Measurements from ENCODE around the gene RTN1.

The RTN1 gene

DNA sequence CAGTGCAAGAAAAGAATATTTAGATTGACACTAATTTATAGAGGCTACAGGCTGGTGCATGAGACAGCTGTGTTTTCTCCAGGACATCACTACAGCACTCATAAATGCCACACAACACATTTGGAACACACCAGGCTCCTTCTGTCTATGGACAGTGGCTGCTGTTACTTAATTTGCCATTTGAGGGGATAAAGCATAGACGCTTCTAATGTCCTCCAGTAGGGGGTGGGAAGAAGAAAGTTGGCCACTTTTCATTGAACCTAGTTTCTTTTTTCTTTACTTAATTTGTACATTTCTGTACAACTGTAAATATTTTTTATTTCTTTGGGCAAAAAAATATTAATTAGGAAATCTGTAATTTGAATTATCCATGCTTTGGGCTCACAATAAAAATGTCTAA, 12.4 kb upstream of the RTN1 start:
- Histone ChIP-seq H3K27me3 (ENCODE audit: insufficient read depth, low read length) (no peaks in the 10 kb centered on the region), H3K9ac (ENCODE audit: low read length) (no peak overlapping the region), H3K79me2 (ENCODE audit: insufficient read depth, low read length) (no peaks in the 10 kb centered on the region), H2AFZ (ENCODE audit: low read length) (no peak overlapping the region), H3K36me3 (ENCODE audit: insufficient read depth, low read length) (no peaks in the 10 kb centered on the region), H3K4me2 (ENCODE audit: low read length) (no peak overlapping the region), H3F3A (ENCODE audit: insufficient read depth, low read length) (no peaks in the 10 kb centered on the region), H3K4me1 (ENCODE audit: insufficient read depth, low read length, severe bottlenecking) (no peaks in the 10 kb centered on the region), H3K9me3 (ENCODE audit: low read length) (no peaks in the 10 kb centered on the region), H3K27ac (ENCODE audit: low read depth, low read length, poor library complexity, severe bottlenecking) (no peak overlapping the region), H4K20me1 (ENCODE audit: insufficient read depth, low read length) (no peaks in the 10 kb centered on the region), H3K9me2 (ENCODE audit: low read depth, low read length) (no peaks in the 10 kb centered on the region), H3K4me3 (ENCODE audit: low read depth, low read length, poor library complexity, severe bottlenecking) (no peak overlapping the region)
- no peak for TF ChIP-seq EZH2 (IDR thresholded peaks at IDR 0.05; ENCODE audit: borderline replicate concordance, low read length)
- peak; percentile 37; the same call in 1 of the 2 replicates for TF ChIP-seq CTCF (IDR thresholded peaks at IDR 0.05; ENCODE audit: low read length)

DNA sequence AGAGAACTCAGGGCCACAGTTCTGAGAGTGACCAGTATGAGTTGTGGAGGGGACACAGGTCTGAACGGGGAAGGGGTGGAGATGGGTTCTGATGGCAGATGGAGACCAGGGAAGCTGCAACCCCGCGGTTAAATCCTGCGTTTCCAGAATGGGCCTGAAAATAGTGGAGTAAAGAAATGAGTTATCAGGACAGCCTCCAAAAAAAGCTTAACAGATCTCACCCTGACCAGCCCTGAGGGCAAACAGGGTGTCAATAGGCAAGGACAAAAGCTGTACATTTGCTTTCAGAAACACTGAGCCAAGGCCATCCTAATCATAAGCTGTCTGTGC, 555 bp upstream of the RTN1 start:
- Histone ChIP-seq H3K79me2 (ENCODE audit: insufficient read depth, low read length) (no peaks in the 10 kb centered on the region), H4K20me1 (ENCODE audit: insufficient read depth, low read length) (no peaks in the 10 kb centered on the region), H2AFZ (ENCODE audit: low read length) (no peak overlapping the region), H3K27ac (ENCODE audit: low read depth, low read length, poor library complexity, severe bottlenecking) (no peak overlapping the region), H3K9me2 (ENCODE audit: low read depth, low read length) (no peaks in the 10 kb centered on the region), H3K9ac (ENCODE audit: low read length) (no peak overlapping the region), H3F3A (ENCODE audit: insufficient read depth, low read length) (no peaks in the 10 kb centered on the region), H3K36me3 (ENCODE audit: insufficient read depth, low read length) (no peaks in the 10 kb centered on the region), H3K4me1 (ENCODE audit: insufficient read depth, low read length, severe bottlenecking) (no peaks in the 10 kb centered on the region), H3K4me2 (ENCODE audit: low read length) (peak overlapping the region; percentile 58), H3K4me3 (ENCODE audit: low read depth, low read length, poor library complexity, severe bottlenecking) (peak overlapping the region; percentile 49), H3K27me3 (ENCODE audit: insufficient read depth, low read length) (0 out of 2 replicates have a peak, but pooled peaks cover 5% of the 10 kb centered on the region), H3K9me3 (ENCODE audit: low read length) (no peaks in the 10 kb centered on the region)
- TF ChIP-seq CTCF (IDR thresholded peaks at IDR 0.05; ENCODE audit: low read length) (no peak), EZH2 (IDR thresholded peaks at IDR 0.05; ENCODE audit: borderline replicate concordance, low read length) (no peak)

DNA sequence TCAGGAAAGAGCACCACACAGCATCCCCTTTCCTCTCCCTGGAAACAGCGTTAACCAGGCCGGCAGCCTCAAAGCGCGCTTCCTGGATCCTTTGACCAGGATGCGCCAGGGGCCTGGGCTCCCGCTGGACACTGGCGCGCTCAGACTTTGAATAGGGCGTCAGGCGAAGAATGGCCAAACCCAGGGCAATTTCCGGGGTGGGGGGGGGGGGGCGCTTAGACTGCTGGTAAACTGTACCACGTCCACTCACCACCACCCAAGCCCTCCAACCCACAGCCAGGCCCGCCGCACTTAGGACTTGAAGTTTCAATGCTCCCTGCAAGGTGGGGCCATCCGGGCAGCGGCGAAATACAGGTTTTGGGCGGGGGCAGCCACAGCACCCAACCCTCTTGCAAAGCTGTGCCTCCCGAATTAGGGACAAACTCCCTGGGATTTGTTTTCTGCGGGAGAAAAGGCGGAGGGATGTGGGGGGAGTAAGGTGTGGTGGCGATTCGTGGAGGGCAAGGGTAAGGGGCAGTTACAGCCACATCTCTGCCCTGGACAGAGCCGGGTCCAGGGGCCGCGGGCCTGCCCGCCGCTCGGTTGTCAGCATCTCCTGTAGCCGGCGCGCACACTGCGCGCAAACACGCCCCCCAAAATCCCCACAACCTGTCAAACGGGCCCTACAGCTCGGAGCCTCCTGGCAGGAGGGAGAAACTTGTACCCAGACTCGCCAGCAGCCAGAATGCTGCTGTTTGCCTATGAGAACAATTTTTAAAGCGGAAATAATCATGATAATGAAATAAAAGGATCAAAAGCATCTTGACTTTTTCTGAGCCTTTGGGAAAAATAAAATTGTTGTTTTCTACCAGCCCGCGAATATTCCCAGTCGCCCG, 958 bp downstream of the RTN1 start:
- H3K36me3 ChIP-seq (ENCODE audit: insufficient read depth, low read length) = no peaks in the 10 kb centered on the region
- no peak for TF ChIP-seq EZH2 (IDR thresholded peaks at IDR 0.05; ENCODE audit: borderline replicate concordance, low read length)
- no peak for TF ChIP-seq CTCF (IDR thresholded peaks at IDR 0.05; ENCODE audit: low read length)
- no peaks in the 10 kb centered on the region for H3F3A ChIP-seq (ENCODE audit: insufficient read depth, low read length)
- peak overlapping the region; percentile 49 for H3K4me3 ChIP-seq (ENCODE audit: low read depth, low read length, poor library complexity, severe bottlenecking)
- peak overlapping the region; percentile 58; the same call in 1 of the 2 replicates for H3K4me2 ChIP-seq (ENCODE audit: low read length)
- H3K9me3 ChIP-seq (ENCODE audit: low read length) = no peaks in the 10 kb centered on the region
- H2AFZ ChIP-seq (ENCODE audit: low read length) = no peak overlapping the region
- H3K27me3 ChIP-seq (ENCODE audit: insufficient read depth, low read length) = 0 out of 2 replicates have a peak, but pooled peaks cover 5% of the 10 kb centered on the region
- H3K79me2 ChIP-seq (ENCODE audit: insufficient read depth, low read length) = no peaks in the 10 kb centered on the region
- H3K9ac ChIP-seq (ENCODE audit: low read length) = no peak overlapping the region
- no peaks in the 10 kb centered on the region for H4K20me1 ChIP-seq (ENCODE audit: insufficient read depth, low read length)
- no peaks in the 10 kb centered on the region for H3K4me1 ChIP-seq (ENCODE audit: insufficient read depth, low read length, severe bottlenecking)
- no peak overlapping the region for H3K27ac ChIP-seq (ENCODE audit: low read depth, low read length, poor library complexity, severe bottlenecking)
- no peaks in the 10 kb centered on the region for H3K9me2 ChIP-seq (ENCODE audit: low read depth, low read length)

All from OCI-LY1 (cell line).